Fibroblast of peridontal ligament (primary cell): ENCODE measurements around the gene ZC3H13.

ENCODE experiments used
- DNase-seq: peaks from one replicate; pipeline ENCODE4 v3.0.0-alpha.2; 2010; ENCODE audit errors: extremely low read depth

Gene ZC3H13

DNA sequence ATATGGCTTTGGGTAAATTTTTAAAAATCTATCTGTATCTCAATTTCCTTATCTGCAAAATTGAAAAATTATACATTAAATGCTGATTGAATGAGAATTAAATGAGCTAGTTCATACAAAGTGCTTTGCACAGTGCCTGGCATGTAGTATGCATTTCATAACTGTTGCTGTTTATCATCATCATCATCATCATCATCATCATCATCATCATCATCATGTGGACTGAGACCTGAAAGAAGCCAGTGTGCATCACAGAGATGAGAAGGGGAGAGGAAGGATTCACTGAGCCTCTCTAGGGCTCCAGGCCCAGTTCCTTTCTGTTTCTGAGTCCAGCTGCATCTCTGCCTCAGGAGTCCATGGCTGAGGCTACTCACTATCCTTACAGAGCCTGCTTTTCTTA is 6.9 kb upstream of the ZC3H13 start:
- DNase-seq: no peak

GRCh38 chr13:46058268-46058667 is 5.7 kb upstream of the ZC3H13 start:
- DNase-seq: no peak

DNA sequence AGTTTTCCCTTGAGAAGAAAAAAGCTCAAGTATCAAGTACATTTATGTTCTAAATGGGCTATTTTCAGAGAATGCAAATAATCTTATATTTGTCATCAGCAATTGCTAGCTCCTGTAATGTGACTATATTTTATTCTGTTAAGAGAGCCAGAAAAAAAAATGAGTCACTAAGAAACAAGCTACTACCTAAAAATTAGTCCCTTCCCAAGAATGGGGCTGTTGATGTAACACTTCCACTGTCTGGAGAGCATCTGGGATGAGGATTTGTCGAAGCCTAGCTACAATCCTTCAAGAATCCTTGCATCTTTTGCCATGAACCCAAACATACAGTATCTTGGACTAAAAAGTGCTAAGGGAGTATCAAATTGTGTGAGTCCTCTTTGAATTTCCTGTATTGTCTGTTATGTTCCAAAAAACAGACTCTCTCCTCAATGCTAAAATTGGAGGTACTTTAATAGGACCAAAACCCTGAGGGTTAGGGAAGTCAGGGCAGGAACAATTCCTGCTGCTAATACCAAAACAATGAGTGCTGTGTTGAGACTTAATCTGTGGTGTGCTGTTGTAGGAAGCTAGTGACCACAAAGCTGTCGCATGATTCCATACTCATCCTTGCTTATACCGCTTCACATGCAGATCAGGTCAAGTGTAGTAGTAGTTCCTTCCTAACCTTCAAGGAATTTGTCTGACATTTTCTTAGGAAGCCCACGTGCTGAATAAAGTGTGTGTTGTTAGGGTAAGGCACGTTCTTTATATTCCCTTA is 4.9 kb upstream of the ZC3H13 start:
- no peak for DNase-seq

DNA sequence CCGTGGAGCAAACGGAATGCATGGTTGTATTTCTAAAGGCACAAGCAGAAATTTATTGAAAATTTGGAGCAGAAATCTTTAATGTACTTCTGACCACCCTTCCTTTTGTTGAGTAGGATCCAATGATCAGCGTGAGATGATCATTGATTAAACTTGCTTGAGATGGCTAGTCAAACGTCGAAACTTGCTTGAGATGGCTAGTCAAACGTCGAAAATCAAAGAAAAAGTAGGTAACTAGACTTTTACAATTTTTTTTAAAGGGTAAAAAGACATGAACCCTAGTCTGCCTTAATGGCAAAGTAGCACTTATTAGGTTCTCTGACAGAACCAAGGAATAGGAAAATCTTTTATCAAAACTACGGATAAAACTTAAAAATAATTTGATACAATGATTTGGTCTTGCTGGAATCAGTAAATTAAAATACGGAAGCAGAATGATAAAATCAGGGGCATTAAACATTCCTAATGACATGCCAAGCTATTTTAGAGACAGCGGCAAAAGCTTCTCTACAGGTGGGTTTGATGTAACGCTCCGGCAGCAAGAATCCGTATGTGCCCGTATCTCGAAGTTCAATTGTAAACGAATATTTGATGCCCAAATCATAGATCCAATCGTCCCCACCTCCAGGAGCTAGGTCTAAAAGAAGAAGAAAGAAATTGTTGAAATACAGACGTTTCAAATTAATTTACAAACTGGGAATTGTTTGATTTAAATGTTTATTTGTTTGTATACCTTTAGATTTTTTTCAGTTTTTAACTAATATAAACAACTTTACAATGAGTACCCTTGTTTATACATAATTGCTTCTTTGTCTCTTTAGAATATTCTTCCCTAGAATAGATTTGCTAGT is 841 bp upstream of the ZC3H13 start:
- DNase-seq: no peak

GRCh38 chr13:46051968-46052318 is 603 bp downstream of the ZC3H13 start:
- peak; percentile 16 for DNase-seq

DNA sequence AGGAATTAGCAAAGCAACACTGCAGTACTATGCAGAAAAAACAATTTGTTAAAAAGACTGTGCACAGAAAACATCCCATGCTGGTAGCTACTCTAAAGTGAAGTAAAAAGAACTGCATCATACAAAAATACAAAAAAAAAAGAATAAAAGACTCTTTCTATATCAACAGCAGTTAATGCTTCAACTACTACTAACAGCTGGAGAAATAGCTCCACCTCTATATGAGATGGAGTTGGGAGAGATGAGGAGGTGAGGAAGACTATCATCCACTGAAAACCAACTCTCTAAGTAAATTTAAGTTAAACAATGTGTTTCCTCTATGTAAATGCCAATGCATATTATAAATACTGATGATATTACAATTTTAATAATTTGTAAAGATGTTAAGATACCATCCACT is 1.8 kb downstream of the ZC3H13 start:
- no peak for DNase-seq

DNA sequence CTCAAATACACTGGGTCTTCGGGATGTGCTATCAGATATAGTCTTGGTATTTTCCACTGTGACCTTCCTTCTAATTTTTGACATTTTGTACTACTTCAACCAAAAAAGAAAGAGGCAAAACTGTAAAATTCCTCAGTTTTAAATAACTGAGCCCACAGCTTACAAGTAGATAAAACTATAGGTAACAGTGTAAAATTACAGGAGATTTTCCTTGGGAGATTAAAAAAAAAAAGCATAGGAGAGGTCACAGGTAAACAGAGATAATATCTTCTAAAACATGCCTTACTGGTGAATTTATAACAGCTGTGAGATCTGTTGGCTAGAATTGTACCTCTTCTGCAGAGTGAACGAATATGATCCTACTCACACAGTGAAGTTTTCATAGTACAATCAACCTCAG is 7.1 kb downstream of the ZC3H13 start:
- DNase-seq: no peak

DNA sequence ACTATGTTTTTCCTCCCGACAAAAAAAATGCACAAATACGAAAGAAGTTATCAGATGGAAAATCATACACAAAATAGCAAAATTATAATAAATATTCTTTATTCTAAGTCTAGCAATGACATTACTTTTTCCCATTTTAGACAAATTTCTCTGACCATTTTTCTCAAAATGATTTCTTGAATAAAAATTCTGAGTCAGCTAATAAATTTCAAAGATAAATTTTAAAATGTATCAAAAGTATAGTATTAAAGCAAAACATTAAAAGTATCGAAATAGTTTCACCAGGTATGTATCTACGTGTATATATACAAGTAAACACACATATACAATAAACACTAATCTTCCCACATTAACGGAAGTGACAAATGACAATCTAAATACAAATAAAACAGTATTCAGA is 8.9 kb downstream of the ZC3H13 start:
- no peak for DNase-seq

DNA sequence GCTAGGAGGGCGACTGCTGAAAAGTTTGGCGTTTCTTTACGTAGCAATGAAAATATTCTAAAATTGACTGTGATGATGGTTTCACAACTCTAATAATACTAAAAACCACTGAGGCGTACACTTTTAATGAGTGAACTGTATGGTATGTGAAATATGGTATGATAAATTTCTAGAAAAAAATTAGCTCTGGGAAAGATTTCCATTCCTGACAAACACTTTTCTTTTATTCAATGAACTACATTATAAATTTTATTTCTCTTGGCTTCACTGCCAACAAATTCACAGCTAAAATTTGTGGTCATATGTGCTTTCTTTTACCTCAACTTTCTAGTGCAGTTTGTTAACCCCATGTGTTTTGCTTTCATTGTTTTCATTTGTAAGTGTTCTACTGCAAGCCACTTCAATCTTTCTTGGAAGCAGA is 11.1 kb downstream of the ZC3H13 start:
- peak; percentile 21 for DNase-seq

DNA sequence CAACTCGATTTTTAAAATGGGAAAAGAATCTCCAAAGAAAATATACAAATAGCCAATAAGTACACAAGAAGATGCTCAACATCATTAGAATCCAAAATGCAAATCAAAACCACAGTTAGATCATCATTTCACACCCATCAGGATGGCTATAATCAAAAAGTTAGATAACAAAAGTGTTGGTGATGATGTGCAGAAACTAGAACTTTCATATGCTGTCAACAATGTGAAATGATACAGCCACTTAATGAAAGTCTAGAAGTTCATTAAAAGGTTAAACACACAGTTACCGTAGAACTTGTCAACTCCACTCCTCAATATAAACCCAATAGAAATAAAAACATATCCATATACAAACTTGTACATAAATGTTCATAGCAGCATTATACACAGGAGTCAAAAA is 11.8 kb downstream of the ZC3H13 start:
- DNase-seq: no peak

DNA sequence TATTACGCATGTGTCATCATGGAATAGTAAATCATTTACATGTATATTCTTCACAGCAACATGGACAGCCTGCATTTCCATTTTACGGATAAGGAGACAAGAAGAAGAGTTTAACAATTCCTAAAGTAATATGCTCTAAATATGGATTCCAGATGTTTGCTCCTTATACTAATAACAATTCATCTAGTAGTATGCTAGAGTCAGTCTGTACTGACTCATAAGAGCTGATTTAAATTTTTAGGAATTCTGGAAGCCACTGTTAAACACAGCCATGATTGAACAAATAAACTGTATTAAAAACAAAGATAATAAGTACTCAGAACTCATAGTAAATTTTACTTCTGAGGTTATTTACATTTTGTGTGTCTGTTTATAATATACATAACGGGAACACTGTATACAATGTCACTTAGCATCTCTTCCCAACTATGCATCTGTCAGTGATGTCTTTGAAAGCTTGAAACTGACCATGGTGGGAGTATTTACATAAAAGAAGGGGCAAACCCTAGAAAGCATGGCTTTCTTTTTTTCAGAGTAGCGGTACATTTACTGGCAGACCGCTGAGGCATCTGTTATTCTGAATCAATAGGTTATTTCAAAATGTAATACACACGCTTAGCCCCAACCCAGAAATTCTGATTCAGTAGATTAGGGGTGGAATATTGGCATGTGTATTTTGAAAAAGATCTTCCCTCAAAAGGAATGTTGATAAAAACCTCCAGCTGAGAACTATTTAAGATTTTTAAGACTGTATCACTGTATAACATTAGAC is 12.9 kb downstream of the ZC3H13 start:
- peak; percentile 46 for DNase-seq

DNA sequence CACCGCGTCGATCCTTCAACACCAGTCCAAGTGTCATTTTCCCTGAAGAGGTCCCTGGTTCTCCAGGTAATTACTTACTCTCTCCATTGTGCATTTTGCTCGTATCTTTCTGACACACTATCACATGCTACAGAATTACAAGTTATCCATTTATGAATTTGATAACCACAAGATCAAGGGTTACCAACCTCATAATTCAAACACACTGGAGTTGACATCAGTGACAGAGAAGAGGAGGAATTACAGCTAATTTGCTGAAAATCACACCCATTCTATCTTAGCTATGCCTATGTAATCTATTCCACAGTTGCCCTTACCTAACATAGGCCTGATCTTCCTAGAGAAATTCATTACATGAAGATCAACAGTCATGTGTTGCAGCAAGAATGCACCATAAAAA is 14.2 kb downstream of the ZC3H13 start:
- DNase-seq: no peak

GRCh38 chr13:46035066-46035465 is 17.5 kb downstream of the ZC3H13 start:
- DNase-seq: no peak

- no peak for DNase-seq
Measured at GRCh38 chr13:46032341-46032740, 20.2 kb downstream of the ZC3H13 start.

GRCh38 chr13:46031581-46032263 is 20.8 kb downstream of the ZC3H13 start:
- peak; percentile 25 for DNase-seq

DNA sequence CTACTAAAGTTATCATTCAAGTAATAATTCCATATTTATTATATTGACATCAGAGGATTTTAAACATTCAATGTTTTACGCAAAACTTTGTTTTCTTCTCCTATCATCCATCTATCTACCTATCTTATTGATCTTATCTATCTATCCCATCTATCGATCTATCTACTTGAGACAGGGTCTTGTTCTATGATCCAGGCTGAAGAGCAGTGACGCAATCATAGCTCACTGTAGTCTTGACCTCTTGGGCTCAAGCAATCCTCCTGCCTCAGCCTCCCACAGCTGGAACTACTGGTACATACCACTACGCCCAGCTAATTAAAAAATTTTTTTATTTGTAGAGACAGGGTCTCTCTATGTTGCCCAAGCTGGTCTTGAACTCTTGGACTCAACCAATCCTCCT is 27.4 kb downstream of the ZC3H13 start:
- DNase-seq: no peak

GRCh38 chr13:46022481-46022880 is 30.1 kb downstream of the ZC3H13 start:
- DNase-seq: peak; percentile 53

DNA sequence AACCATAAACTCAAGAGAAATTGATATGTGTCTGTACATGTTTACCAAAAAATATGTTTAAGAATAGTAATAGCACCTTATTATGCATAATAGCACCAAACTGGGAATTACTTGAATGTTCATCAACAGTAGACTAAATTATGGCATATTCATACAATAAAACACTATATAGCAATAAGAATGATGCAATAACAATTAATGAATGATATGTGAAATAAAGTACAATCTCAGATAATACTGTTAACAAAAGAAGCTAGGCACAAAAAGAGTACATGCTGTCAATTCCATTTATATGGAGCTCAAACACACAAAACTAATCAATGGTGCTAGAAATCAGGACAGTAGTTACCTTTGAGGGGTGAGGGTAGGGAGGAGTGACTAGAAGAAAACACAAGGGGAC is 36.3 kb downstream of the ZC3H13 start:
- no peak for DNase-seq

DNA sequence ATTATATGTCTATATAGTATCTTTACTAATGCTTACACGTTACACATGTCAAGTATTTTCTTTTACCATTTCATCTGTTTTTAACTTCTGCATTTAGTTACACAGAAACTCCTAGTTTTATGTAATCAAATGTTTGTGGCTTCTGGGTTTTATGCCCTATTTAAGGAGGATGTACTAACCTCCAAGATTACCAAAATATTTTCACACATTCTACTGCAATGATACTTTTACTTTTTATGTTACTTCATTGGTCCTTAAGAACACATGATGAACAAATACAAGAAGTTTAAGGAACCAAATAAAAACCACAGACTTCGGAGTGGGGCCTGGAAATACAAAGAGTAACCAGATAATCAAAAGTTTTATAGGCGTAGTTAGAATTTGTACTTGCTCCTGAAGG is 37.2 kb downstream of the ZC3H13 start:
- DNase-seq: peak; percentile 16

DNA sequence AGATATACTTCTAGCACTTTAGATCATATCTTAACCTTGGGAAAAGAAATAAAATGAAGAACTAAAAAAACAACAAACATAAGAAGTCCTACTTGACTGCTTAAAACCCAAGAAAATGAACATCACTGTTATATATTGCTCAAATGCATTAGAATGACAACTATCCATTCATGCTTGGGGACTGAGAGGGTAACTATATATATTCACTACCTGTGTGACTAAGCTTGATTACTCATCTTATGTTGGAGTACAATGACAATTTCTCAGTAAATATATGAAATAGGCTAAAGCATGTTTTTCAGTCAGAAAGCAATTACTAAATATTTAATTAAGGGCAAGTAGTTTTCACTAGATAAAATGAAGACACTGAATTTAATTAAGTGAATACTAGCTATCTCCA is 40.1 kb downstream of the ZC3H13 start:
- DNase-seq: no peak

DNA sequence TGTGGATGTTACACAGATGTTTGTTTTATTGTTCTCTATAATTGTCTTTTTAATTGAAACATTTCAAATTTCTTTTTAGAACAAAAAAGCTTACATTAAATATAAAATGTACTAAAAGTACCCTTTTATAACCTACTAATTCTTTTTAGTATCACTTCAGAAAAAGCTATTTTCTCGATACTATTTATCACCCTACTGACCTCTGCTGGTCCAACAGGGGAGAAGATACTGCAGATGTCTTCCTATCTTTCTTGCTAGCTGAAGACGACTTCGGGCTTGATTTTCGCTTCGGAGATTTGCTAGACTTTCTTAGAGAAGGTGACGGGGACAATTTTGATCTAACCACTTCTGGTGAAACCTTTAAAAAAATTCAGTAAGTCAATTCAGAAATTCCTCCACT is 42.4 kb downstream of the ZC3H13 start:
- DNase-seq: peak; percentile 18

DNA sequence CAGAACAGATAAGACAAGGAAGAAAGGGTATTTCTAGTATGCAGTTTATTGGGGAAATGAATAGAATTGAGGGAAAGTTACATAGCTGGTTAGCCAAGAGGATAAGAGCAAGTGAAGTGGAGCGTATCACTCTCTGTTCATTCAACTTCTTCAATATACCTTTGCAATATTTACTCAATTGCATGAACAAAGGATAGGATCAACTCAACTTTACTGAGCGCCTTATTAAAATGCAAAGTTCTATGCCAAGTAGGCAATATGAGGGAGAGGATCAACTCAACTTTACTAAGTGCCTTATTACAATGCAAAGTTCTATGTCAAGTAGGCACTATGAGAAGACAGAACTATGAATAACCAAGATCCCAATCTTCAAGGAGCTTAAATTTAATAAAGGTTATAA is 43.9 kb downstream of the ZC3H13 start:
- no peak for DNase-seq
